ENCODE measurements around the gene OR52E2.

Gene OR52E2

DNA sequence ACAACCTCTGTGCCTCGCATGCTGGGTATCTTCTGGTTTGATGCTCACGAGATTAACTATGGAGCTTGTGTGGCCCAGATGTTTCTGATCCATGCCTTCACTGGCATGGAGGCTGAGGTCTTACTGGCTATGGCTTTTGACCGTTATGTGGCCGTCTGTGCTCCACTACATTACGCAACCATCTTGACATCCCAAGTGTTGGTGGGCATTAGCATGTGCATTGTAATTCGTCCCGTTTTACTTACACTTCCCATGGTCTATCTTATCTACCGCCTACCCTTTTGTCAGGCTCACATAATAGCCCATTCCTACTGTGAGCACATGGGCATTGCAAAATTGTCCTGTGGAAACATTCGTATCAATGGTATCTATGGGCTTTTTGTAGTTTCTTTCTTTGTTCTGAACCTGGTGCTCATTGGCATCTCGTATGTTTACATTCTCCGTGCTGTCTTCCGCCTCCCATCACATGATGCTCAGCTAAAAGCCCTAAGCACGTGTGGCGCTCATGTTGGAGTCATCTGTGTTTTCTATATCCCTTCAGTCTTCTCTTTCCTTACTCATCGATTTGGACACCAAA lies 12.6 kb downstream of the OR52E2 start:
- ATAC-seq: no peak
- TF ChIP-seq, protein P1, sequence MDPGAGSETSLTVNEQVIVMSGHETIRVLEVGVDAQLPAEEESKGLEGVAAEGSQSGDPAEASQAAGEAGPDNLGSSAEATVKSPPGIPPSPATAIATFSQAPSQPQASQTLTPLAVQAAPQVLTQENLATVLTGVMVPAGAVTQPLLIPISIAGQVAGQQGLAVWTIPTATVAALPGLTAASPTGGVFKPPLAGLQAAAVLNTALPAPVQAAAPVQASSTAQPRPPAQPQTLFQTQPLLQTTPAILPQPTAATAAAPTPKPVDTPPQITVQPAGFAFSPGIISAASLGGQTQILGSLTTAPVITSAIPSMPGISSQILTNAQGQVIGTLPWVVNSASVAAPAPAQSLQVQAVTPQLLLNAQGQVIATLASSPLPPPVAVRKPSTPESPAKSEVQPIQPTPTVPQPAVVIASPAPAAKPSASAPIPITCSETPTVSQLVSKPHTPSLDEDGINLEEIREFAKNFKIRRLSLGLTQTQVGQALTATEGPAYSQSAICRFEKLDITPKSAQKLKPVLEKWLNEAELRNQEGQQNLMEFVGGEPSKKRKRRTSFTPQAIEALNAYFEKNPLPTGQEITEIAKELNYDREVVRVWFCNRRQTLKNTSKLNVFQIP (CRISPR knock-in tag; IDR thresholded peaks at IDR 0.05; ENCODE audit: borderline replicate concordance, low read depth): no peak
- no peak for TF ChIP-seq ZNF70 (CRISPR knock-in tag; IDR thresholded peaks at IDR 0.05)
- TF ChIP-seq TCF4 (CRISPR knock-in tag; IDR thresholded peaks at IDR 0.05; ENCODE audit: borderline replicate concordance): no peak
- no peak for TF ChIP-seq RARB (CRISPR knock-in tag; IDR thresholded peaks at IDR 0.05)
- TF ChIP-seq OSR1 (CRISPR knock-in tag; IDR thresholded peaks at IDR 0.05): no peak
- TF ChIP-seq PPARA (CRISPR knock-in tag; IDR thresholded peaks at IDR 0.05; ENCODE audit: borderline replicate concordance): no peak

DNA sequence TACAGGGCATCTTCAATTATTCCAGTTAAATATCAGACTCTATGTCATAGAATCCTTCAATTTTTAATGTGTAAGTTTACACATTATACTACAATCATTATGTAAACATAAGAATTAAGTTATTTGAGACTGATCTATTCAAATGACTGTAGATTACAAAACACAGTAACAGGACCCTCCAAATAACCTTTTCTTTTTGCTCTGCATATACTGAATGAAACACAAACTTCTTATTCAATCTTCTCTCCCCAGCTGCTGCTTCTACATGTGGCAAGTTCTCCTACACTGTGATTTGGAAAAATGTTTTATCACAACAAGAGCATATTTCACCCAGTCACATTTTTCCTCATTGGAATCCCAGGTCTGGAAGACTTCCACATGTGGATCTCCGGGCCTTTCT lies 13.2 kb downstream of the OR52E2 start, which contains the start of gene OR52J3:
OR52J3 (plus strand) TSS at position 301 of the 400 bp plus-strand sequence; CDS start at position 301, 0 bp downstream.
- no peak for ATAC-seq
- TF ChIP-seq TOX (CRISPR knock-in tag; IDR thresholded peaks at IDR 0.05; ENCODE audit: borderline replicate concordance) (no peak), ZC3H10 (CRISPR knock-in tag; IDR thresholded peaks at IDR 0.05) (no peak), ZNF70 (CRISPR knock-in tag; IDR thresholded peaks at IDR 0.05) (no peak), SNAI2 (CRISPR knock-in tag; IDR thresholded peaks at IDR 0.05) (no peak), ISL1 (CRISPR knock-in tag; IDR thresholded peaks at IDR 0.05) (no peak), ZFP3 (CRISPR knock-in tag; IDR thresholded peaks at IDR 0.05) (no peak), TCF4 (CRISPR knock-in tag; IDR thresholded peaks at IDR 0.05; ENCODE audit: borderline replicate concordance) (no peak), ZNF565 (CRISPR knock-in tag; conservative IDR thresholded peaks at IDR 0.05; ENCODE audit: low read depth) (no peak), OSR1 (CRISPR knock-in tag; IDR thresholded peaks at IDR 0.05) (no peak), ZNF8 (CRISPR knock-in tag; IDR thresholded peaks at IDR 0.05) (no peak), RARB (CRISPR knock-in tag; IDR thresholded peaks at IDR 0.05) (no peak)
- TF ChIP-seq, protein P1 (CRISPR knock-in tag; IDR thresholded peaks at IDR 0.05; ENCODE audit: borderline replicate concordance, low read depth): no peak
- TF ChIP-seq, protein P2, sequence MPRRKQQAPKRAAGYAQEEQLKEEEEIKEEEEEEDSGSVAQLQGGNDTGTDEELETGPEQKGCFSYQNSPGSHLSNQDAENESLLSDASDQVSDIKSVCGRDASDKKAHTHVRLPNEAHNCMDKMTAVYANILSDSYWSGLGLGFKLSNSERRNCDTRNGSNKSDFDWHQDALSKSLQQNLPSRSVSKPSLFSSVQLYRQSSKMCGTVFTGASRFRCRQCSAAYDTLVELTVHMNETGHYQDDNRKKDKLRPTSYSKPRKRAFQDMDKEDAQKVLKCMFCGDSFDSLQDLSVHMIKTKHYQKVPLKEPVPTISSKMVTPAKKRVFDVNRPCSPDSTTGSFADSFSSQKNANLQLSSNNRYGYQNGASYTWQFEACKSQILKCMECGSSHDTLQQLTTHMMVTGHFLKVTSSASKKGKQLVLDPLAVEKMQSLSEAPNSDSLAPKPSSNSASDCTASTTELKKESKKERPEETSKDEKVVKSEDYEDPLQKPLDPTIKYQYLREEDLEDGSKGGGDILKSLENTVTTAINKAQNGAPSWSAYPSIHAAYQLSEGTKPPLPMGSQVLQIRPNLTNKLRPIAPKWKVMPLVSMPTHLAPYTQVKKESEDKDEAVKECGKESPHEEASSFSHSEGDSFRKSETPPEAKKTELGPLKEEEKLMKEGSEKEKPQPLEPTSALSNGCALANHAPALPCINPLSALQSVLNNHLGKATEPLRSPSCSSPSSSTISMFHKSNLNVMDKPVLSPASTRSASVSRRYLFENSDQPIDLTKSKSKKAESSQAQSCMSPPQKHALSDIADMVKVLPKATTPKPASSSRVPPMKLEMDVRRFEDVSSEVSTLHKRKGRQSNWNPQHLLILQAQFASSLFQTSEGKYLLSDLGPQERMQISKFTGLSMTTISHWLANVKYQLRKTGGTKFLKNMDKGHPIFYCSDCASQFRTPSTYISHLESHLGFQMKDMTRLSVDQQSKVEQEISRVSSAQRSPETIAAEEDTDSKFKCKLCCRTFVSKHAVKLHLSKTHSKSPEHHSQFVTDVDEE (CRISPR knock-in tag; IDR thresholded peaks at IDR 0.05): no peak
- TF ChIP-seq, protein P3, sequence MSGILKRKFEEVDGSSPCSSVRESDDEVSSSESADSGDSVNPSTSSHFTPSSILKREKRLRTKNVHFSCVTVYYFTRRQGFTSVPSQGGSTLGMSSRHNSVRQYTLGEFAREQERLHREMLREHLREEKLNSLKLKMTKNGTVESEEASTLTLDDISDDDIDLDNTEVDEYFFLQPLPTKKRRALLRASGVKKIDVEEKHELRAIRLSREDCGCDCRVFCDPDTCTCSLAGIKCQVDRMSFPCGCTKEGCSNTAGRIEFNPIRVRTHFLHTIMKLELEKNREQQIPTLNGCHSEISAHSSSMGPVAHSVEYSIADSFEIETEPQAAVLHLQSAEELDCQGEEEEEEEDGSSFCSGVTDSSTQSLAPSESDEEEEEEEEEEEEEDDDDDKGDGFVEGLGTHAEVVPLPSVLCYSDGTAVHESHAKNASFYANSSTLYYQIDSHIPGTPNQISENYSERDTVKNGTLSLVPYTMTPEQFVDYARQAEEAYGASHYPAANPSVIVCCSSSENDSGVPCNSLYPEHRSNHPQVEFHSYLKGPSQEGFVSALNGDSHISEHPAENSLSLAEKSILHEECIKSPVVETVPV (CRISPR knock-in tag; IDR thresholded peaks at IDR 0.05): no peak
- TF ChIP-seq, protein P4, sequence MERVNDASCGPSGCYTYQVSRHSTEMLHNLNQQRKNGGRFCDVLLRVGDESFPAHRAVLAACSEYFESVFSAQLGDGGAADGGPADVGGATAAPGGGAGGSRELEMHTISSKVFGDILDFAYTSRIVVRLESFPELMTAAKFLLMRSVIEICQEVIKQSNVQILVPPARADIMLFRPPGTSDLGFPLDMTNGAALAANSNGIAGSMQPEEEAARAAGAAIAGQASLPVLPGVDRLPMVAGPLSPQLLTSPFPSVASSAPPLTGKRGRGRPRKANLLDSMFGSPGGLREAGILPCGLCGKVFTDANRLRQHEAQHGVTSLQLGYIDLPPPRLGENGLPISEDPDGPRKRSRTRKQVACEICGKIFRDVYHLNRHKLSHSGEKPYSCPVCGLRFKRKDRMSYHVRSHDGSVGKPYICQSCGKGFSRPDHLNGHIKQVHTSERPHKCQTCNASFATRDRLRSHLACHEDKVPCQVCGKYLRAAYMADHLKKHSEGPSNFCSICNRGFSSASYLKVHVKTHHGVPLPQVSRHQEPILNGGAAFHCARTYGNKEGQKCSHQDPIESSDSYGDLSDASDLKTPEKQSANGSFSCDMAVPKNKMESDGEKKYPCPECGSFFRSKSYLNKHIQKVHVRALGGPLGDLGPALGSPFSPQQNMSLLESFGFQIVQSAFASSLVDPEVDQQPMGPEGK (CRISPR knock-in tag; IDR thresholded peaks at IDR 0.05; ENCODE audit: borderline replicate concordance): no peak

DNA sequence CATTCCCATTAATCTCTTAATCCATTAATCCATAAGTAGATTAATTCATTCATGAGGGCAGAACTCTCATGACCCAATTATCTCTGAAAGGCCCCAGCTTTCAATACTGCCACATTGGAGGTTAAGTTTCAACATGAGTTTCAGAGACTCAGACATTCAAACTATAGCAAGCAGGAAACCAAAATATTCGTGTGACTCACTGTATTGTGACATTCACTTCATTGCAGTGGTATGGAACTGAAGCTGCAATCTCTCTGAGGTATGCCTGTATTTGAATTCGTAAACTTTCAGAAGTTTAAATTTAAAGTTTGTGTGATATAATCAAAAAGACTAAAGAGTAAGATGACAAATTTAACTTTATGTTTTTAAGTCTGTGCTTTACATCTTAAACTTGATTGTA lies 16.0 kb downstream of the OR52E2 start:
- ATAC-seq: no peak
- TF ChIP-seq, protein P3 (CRISPR knock-in tag; IDR thresholded peaks at IDR 0.05): no peak
- TF ChIP-seq BACH2 (CRISPR knock-in tag; IDR thresholded peaks at IDR 0.05; ENCODE audit: borderline replicate concordance) (no peak), CSDC2 (CRISPR knock-in tag; IDR thresholded peaks at IDR 0.05) (no peak), ZFP3 (CRISPR knock-in tag; IDR thresholded peaks at IDR 0.05) (no peak), SNAI2 (CRISPR knock-in tag; IDR thresholded peaks at IDR 0.05) (no peak), ISL1 (CRISPR knock-in tag; IDR thresholded peaks at IDR 0.05) (no peak), ZNF565 (CRISPR knock-in tag; conservative IDR thresholded peaks at IDR 0.05; ENCODE audit: low read depth) (no peak), ESRRG (CRISPR knock-in tag; IDR thresholded peaks at IDR 0.05) (no peak), RARB (CRISPR knock-in tag; IDR thresholded peaks at IDR 0.05) (no peak), ARNTL (CRISPR knock-in tag; IDR thresholded peaks at IDR 0.05; ENCODE audit: borderline replicate concordance, low read depth) (no peak), PPARA (CRISPR knock-in tag; IDR thresholded peaks at IDR 0.05; ENCODE audit: borderline replicate concordance) (no peak), ZC3H10 (CRISPR knock-in tag; IDR thresholded peaks at IDR 0.05) (no peak), TCF4 (CRISPR knock-in tag; IDR thresholded peaks at IDR 0.05; ENCODE audit: borderline replicate concordance) (no peak), ZFP30 (CRISPR knock-in tag; IDR thresholded peaks at IDR 0.05) (no peak)
- TF ChIP-seq, protein P1 (CRISPR knock-in tag; IDR thresholded peaks at IDR 0.05; ENCODE audit: borderline replicate concordance, low read depth): no peak
- TF ChIP-seq, protein P5, sequence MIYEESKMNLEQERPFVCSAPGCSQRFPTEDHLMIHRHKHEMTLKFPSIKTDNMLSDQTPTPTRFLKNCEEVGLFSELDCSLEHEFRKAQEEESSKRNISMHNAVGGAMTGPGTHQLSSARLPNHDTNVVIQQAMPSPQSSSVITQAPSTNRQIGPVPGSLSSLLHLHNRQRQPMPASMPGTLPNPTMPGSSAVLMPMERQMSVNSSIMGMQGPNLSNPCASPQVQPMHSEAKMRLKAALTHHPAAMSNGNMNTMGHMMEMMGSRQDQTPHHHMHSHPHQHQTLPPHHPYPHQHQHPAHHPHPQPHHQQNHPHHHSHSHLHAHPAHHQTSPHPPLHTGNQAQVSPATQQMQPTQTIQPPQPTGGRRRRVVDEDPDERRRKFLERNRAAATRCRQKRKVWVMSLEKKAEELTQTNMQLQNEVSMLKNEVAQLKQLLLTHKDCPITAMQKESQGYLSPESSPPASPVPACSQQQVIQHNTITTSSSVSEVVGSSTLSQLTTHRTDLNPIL (CRISPR knock-in tag; IDR thresholded peaks at IDR 0.05; ENCODE audit: low read depth): no peak

Data from SK-N-SH treated with all-trans-retinoic acid at 6 μM for 48 hours (cell line).